LNCAP (cell line): Measurements from ENCODE around the gene HSPBP1.

ENCODE experiments used
- TF ChIP-seq, protein P1 (sequence below): fragments of 450-650 bp; IDR thresholded peaks from 2 replicates; pipeline ENCODE4 v1.5.1; 2017; ENCODE audit warnings: mild to moderate bottlenecking

The HSPBP1 gene

GRCh38 chr19:55262359-55262758 is 17.6 kb downstream of the HSPBP1 start:
- TF ChIP-seq, protein P1, sequence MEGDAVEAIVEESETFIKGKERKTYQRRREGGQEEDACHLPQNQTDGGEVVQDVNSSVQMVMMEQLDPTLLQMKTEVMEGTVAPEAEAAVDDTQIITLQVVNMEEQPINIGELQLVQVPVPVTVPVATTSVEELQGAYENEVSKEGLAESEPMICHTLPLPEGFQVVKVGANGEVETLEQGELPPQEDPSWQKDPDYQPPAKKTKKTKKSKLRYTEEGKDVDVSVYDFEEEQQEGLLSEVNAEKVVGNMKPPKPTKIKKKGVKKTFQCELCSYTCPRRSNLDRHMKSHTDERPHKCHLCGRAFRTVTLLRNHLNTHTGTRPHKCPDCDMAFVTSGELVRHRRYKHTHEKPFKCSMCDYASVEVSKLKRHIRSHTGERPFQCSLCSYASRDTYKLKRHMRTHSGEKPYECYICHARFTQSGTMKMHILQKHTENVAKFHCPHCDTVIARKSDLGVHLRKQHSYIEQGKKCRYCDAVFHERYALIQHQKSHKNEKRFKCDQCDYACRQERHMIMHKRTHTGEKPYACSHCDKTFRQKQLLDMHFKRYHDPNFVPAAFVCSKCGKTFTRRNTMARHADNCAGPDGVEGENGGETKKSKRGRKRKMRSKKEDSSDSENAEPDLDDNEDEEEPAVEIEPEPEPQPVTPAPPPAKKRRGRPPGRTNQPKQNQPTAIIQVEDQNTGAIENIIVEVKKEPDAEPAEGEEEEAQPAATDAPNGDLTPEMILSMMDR, result no peak

DNA sequence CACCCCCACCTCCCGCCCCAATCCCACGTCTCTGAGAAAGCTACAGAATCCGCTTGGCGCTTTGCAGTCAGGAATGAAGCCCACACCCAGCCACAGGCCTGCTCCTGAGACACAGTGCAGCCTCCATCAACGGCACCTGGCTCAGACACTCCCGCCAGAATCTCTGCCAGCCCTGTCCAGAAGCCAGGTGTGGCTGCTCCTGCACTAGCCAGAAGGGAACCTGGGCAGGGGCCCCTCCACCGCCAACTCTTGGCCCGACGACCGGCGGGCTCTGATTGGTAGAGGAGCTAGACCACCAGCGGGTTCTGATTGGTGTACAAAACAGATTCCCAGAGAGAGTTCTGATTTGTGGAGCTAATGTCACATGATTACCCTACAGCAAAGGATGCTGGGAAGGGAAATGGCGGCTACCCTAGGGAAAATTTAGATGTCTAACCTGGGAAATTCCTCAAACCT is 18.2 kb downstream of the HSPBP1 start:
- TF ChIP-seq, protein P1, result no peak

DNA sequence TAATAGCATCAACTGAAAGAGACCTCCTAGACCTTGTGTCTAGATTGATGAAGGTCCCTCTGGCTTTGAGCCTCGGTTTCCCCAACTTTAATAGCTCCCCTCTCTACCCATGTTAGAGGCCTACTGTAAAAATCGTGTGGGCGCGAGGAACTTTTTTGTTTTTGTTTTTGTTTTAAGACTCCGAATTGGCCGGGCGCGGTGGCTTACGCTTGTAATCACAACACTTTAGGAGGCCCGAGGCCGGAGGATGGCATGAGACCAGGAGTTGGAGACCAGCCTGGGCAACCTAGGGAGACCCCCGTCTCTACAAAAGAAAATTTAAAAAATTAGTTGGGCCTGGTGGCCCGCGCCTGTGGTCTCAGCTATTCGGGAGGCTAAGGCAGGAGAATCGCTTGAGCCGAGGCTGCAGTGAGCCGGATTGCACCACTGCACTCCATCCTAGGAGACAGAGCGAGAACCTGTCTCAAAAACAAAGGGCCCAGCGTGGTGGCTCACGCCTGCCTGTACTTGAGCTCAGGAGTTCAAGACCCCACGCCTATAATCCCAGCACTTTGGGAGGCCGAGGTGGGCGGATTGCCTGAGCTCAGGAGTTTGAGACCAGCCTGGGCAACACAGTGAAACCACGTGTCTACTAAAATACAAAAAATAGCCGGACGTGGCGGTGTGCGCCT is 20.2 kb downstream of the HSPBP1 start:
- TF ChIP-seq, protein P1, result no peak

GRCh38 chr19:55258828-55259539 is 20.9 kb downstream of the HSPBP1 start, which contains the start of gene PPP6R1:
PPP6R1 (minus strand) TSS chr19:55259017; CDS start chr19:55247103, 11,914 bp downstream.
- TF ChIP-seq, protein P1, result no peak

DNA sequence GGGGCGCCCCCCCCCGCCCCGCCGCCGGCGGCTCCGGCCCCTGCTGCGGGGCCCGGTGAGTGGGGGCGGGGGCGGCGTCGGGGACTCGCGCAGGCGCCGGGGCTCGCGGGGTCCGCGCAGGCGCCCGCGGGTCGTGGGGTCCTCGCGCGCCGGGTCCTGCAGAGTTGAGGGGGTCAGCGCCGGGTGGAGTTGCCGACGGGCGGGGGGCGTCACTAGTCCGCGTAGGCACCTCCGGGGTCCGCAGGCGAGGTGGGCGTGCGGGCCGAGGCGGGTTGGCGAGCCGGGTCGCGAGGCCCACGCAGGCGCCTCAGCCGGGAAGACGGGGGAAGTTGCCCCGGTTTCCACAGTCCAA is 21.5 kb downstream of the HSPBP1 start:
- TF ChIP-seq, protein P1, result no peak

DNA sequence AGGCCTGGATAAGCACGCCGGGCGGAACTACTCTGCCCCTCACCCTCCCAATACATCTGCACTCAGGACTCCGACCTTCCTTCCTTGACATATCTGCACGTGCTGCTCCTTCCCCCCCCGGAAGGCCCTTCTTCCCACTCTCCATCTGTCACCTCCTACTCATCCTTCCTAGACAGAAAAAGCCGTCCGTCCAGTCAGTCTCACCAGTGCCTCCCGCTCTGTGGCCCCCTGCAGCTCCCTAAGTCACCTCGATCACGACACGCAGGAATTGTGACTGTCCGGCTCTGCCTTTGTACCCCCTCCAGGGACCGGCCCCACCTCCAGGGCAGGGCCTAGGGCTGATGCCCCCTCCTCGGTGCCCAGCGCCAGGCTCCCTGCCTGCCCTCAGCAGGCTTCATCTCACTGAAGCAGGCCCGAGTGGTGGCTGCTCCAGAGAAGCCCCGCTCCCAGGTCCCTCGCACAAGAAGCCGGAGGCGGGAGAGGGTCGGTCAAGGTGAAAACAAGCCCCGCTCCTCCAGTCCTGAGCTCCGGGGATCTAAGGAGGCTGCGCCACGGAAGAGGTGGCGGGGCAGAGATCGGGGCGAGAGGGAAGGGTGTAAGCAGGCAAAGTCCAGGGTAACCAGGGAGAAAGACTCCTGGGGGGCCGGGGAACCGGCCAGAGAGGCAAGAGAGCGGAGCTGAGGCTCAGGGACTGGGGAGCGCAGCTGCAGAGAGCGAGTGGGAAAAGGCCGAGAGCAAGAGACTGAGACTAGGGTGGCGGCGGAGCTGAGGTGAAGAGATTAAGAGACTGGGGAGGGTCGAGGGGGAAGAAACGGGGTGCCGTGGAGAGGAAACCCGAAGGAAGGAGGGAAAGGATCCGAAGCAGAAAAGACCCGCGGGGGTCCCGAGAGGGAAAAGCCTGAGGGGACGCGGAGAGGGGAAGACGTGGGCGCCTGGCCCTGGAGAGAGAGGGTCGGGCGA is 22.2 kb downstream of the HSPBP1 start:
- TF ChIP-seq, protein P1, result no peak
